Measurements from ENCODE around the gene OMA1.

GRCh38 chr1:58439946-58440345 is 106.6 kb downstream of the OMA1 start:
- TF ChIP-seq POLR2A (IDR thresholded peaks at IDR 0.05), result no peak
- no peak for TF ChIP-seq CTCF (IDR thresholded peaks at IDR 0.05)

Data from sigmoid colon (tissue), 3 donors.